G401 (cell line): ENCODE results near the gene AEBP1. TPM values are rescaled to one million over a fixed set of nuclear protein-coding genes. Genes with fewer than 3 reads are reported as not detected.

Experiments
- DNase-seq: peaks from one replicate; pipeline ENCODE4 v3.0.0-alpha.2; 2015; ENCODE audit warnings: low spot score
- in situ Hi-C: cut with HindIII; loops from 2 replicates; pipeline ENCODE4 v1.10.0; 2016; ENCODE audit warnings: low sequenced_read_pairs, mixed read lengths
- total RNA-seq: library from RNA; depleted of rRNA; stranded (reverse); fragments of >200 nt; shearing (Covaris generic); gene quantifications from 2 replicates; pipeline ENCODE4 v1.2.3, GENCODE V29; 2014

Gene AEBP1
- total RNA-seq, 1 experiment from 2014 or later = 0.27 TPM

DNA sequence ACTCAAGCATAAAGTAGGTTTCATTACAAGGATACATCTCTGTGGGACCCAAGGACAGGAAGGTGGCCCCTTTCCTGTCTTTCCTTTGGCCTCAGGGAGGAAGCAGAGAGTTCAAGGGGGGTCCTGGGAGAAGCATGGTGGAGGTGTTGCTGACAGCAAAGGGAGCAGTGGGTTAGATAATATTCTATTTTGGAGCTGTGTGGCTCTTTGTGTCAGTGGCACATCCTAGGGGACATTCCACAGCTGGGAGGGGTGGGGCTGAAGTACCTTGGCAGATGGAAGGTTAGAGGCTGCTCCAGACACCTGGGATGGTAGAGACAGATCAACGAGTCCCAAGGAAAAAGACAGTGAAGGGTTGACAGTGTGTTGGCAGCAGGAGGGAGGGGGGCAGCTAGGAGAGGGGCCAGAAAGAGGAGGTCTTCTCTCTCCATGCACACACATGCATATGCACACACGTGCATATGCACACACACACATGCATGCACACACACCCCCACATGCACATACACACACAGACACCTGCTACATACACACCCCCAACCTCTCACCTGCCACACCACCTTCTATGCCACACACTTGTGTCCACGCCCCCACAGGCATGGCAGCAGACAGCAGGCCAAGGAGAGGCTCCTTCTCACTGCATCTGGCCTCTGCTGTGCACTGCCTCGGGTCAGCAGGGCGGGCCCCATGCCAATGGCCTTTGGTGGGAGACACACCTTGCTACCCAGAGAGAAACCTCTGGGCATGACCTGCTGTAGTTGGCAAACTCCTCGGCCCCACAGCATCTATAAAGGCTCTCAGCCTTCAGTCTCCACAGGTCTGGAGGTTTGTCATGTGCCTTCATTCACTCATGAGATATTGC lies 24.8 kb downstream of the AEBP1 start:
- no peak for DNase-seq
- in situ Hi-C loops = no loop called here

DNA sequence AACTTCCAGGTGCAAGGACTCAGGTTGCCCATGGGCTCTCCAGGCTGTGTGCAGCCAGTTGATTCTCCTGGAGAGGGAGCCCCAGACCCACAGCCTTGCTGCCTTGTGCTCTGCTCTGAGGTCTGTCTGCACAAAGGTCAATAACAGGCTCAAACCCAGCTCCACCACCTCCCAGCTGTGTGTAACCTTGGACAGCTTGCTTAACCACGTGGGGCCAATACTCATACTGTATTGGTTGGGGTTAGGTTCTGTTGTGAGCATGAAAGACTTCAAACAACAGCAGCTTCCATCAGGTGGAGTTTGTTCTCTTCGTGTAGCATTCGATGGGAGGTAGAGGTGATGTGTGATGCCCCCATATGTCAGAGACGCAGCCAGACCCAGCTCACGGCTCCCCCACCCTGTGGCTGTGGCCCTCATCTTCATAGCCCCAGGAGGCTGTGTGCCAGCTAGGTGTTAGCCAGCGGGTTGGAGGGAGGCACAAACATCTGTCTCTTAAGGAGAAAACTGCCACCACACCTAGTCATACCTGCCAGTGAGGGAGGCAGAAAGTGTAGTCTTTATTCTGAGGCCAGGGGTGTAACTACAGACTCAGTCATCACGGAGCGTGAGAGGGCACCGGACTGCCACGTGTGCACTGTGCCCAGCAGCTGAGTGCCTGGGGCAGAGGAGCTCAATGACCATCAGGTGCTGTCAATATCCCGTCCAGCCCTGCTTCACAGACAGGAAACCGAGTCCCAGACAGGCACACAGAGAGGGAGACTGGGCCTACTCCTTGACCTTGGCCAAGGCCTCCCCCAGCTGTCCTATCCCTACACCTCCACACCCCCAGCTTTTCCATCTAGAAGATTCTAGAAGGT lies 27.3 kb downstream of the AEBP1 start:
- DNase-seq = no peak
- in situ Hi-C loops = no loop called here

DNA sequence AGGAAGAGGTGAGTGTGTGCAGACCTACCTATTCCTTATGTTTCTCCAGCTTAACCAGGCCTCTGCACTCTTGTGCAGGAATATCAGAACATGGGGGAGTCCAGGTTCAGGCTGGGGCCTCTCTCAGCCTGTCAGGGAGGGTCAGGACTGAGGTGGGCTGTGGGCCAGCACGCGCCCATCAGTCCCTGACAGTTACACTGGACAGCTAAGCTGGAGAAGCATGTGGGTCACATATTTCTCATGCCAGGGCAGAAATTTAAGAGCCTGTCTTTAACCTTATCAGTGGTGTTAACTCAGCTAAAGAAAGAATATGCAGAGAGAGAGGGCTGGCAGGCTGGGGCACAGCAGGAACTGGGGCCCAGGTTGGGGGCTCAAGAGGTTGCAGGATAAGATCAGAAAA lies 27.9 kb downstream of the AEBP1 start:
- no peak for DNase-seq
- in situ Hi-C loops = no loop called here

DNA sequence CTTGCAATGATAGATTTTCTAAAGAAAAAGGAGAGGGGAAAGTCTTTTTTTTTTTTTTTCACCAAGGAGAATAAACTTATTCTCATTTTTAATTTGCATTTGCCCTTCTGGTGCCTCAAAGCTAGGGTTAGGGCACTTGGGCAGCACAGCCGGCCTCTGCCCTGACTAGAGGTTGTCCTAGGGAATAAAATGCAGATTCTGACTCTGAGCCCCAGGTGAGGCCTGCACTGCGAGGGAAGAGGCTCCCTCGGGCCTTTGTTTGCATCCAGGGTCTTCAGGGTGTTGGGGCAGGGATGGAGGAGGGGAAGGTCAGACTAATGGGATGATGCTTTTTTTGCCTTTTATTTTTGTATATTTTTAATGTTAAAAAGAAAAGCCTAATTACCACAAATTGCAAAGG lies 29.1 kb downstream of the AEBP1 start:
- no peak for DNase-seq
- in situ Hi-C loops = no loop called here

DNA sequence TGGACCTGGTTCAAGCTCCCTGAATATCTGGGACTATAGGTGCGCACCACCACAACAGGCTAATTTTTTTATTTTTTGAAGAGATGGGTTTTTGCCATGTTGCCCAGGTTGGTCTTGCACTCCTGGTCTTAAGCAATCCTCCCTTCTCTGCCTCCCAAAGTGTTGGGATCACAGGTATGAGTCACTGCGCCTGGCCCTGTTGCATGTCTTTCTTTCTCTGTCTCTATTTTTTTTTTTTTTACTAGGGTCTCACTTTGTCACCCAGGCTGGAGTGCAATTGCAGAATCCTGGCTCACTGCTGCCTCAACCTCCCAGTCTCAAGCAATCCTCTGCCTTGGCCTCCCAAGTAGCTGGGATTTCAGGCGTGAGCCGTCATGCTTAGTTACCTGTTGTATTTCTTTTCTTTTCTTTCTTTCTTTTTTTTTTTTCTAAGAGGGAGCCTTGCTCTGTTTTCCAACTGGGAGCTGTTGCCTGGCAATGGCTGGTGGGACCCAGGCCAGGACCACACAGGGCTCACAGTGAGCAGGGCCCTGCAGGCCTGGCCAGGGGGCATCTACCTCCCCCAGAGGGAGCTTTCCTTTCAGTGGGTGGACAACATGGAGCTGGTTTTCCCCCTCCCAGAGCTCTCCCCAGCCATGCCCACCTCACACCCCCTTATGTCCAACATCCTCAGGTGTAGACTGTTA lies 30.9 kb downstream of the AEBP1 start:
- in situ Hi-C loops = no loop called here
- no peak for DNase-seq

DNA sequence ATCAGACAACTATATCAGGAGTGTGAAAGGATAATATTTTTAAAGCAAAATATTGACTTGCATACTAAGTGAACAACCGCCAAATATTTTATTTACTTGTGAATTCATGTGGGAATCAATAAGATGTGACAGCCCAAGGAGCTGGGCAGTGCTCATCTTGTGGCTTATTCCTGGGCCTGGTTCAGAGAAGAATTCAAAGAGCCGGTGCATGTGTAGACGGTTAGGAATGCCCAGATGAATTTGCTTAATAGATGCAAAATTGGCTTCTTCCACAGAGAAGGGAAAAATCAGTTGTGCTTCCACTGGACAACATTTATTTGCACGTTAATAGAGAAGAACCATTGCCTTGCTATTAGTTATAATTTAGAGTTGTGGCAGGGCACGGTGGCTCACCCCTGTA lies 32.6 kb downstream of the AEBP1 start:
- no peak for DNase-seq
- in situ Hi-C loops = no loop called here

DNA sequence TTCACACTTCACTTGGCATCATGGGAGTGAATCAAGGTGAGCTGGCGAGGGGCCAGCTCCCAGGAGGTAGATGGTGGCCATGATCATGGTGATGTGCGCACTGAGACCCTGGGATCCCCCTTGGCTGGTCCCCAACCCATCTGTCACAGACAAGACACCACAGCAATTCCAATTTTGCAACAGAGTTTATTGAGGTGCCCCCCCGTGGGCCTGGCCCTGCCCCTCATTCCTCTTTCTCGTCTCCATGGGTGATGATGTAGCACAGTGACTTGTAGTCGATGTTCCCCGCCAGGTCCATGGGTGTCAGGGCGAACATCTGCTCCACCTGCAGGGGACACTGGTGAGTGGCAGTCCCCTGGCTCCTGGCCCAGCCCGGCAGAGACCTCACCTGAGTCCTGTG lies 34.6 kb downstream of the AEBP1 start:
- no peak for DNase-seq
- in situ Hi-C loops = no loop called here

DNA sequence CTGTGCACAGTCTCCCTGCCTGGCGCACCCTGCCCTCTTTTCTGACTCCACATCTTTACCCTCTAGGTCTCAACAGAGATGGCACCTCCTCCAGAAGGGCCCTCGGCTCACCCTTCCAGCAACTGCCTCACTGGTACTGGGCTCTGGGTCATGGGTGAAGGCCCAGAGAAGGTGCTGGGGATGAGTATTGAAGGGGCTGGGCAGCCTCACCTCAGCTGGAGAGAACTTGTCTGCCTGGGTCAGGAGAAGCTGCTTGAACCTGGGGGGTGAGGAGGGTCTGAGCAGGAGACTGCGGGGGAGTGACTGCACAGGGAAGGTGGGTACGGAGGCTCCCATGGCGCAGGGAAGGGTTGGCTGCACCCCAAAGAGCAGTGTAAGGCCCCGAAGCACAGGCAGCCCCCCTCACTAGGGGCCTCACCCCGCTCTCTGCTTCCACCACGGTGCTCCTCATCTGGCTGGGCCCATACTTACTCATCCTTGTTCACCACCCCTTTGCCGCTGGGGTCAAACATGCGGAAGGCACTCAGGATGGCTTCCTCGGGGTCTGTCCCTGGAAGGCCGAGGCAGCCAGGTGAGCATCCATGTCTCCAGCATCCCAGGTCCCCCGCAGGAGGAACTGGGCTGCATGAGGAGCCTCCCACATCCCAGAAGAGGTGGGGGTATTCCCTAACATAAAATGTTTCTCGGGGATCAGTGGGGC lies 35.3 kb downstream of the AEBP1 start:
- in situ Hi-C loops = no loop called here

DNA sequence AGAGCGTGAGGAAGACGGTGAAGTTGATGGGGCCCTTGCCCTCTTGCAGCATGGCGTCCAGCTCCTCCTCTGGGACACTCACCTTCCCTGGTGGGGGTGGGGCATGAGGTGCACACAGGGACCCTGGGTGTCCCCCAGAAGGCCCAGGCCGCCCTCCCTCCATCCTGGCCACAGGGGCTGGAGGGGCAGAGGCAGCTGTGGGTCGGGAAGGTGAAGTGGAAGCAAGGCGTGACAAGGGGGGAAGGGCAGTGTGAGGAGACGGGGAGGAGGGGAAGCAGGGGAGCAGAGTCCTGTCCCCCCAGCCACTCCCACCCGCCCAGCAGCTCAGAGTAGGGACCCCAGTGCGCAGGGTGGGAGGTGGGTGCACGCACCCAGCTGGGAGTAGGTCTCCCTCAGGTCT lies 36.2 kb downstream of the AEBP1 start:
- DNase-seq = no peak
- in situ Hi-C loops = no loop called here

More for the DNA sequence above, 35.3 kb downstream of the AEBP1 start:
- no peak for DNase-seq

DNA sequence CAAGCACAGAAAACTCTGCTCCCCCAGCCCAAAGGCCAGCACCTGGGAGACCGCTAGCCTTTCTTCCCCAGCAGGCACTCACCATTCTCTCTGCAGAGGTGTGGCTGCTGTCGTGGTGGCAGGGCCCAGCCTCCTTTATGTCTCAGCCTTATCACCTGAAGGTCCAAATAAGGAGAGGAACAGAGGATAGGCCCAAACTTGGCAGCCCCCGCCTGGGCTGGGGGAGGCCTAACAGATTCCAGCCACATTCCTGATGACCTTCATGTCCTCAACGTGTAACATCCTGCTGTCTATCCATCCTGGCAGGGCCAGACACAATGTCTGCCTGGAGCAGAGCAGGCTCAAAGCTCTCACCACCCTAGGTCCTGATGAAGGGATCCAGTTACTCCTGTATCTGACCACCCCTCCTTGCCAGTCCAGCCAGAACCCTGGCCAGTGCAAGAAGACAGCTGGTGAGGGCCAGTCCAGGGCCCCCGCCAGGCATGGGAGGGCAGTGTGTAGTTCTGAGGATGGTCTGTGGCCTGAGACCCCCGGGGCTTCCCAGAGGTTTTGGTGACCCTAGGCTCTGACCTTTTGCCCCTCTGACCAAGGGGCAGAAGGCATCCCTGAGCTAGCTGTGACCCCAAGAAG lies 37.2 kb downstream of the AEBP1 start, which contains the start of gene MYL7:
TSS of gene MYL7 (minus strand) at position 112 of the 630 bp plus-strand sequence. CDS start at position 85, 27 bp downstream.
- in situ Hi-C loops = no loop called here
- DNase-seq = no peak

DNA sequence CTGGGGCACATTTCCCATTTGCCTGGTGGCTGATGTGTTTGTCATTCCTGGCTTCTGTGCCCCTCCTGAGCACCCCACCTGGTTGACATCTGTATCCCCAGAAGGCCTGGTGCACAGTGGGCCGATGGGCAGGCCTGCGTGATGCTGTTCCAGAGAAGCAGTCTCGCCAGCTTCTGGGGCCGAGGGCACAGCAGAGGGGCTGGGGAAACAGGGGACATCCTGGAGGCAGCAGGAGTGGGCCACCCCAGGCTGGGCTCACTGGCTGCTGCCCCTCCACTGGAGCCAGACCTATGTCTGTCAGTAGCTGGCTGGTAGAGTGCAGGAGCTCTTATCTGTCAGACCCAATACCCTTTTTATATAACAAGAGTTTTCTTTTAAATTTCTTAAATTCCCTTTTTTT lies 37.9 kb downstream of the AEBP1 start:
- in situ Hi-C loops = no loop called here
- no peak for DNase-seq

DNA sequence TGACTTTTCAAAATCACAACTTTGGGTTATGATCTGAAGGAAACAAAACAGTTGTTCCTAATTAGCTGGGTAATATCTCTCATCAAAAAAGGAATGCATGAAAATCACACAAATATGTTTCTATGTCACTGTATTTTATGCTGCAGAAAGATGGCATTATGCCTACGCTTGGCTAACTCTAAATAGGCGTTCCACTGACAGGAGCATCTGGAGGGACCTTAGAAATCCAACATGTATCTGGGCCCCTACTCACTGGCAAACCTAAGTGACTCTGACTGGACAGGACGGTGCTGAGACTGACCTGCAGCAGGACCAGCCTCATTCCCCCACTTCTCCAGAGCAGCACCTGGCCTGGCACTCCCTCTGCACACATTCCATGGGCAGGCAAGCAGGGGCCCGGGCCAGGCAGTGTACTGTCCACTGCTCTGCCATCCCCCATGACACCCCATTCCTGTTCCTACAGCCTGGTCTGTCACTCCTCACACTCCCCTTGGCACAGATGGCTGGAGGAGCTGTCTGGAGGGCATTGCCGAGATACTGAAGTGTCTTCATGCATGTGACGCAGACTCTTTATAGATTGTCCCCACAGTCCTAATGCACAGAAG lies 39.6 kb downstream of the AEBP1 start:
- no peak for DNase-seq
- in situ Hi-C loops = no loop called here

DNA sequence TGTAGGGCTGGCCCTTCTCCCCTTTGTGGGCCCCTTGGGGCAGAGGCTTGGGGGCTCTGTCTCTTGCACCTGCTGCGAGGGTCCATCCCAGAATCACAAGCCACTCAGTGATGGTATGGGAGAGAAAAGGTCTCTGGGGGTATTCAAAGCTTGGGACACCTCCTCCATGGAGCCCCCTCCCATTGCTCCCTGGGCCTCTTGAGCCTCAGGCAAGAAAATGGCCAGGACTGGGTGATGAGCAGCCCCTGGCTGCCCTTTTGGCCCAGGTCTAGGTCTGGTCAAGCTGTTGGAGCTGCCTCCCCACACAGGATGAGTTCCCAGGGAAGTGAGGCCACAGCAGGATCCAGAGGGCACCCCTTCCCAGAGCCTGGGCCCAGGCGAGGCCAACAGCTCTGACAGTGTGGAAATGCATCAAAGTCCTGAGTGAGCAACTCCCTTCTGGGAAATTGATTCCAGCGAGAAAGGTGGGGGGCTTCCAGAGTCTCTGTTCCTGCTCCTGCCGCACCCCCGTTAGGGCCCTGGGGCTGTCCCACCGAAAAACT lies 40.4 kb downstream of the AEBP1 start:
- in situ Hi-C loops = no loop called here

DNA sequence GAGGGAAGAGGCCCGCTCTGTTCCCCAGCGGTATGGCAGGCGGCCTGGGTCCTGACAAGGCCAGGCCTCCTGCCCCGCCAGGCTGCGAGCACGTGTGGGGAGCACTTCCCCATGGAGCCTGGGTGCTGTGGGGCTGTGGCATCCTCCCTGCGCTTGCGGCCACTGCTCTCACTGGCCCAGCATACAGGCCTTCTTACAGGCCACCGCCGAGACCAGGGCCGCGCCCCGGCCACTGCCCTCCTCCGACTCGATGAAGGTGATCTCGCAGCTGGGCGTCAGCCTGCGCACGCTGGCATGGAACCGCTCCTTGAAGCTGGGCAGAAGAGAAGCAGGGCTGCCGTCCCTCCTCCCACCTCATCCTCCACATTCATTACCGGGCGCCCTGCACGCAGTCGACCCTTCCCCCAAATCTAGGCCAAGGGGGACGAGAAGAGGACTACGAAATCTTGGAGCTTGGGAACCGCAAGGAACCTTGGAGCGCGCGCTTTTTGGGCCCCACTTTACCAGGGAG lies 40.9 kb downstream of the AEBP1 start:
- in situ Hi-C loops = no loop called here
- no peak for DNase-seq

More for the DNA sequence above, 40.4 kb downstream of the AEBP1 start:
- DNase-seq = no peak

DNA sequence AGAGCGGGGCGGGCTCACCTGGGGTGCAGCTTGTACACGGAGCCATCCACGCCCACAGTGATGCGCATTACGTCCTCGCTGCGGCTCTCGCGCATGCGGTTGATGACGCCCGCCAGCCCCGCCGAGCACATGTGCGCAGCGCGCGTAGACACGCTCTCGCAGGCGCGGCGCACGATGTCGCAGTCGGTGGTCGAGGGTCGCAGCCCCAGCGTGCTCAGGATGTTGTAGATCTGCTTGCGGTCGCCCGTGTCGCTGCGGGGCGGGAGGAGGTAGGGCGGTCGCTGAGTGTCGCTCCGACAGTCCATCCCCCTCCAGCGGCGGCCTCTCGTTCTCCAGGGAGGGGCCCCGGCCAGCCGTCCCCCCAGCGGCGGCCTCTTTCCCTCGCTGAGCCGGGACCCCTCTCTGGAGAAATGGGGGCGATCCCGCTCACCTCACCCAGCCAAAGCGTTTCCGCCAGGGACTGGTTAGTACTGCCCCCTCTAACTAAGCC lies 41.4 kb downstream of the AEBP1 start:
- no peak for DNase-seq
- in situ Hi-C loops = no loop called here

DNA sequence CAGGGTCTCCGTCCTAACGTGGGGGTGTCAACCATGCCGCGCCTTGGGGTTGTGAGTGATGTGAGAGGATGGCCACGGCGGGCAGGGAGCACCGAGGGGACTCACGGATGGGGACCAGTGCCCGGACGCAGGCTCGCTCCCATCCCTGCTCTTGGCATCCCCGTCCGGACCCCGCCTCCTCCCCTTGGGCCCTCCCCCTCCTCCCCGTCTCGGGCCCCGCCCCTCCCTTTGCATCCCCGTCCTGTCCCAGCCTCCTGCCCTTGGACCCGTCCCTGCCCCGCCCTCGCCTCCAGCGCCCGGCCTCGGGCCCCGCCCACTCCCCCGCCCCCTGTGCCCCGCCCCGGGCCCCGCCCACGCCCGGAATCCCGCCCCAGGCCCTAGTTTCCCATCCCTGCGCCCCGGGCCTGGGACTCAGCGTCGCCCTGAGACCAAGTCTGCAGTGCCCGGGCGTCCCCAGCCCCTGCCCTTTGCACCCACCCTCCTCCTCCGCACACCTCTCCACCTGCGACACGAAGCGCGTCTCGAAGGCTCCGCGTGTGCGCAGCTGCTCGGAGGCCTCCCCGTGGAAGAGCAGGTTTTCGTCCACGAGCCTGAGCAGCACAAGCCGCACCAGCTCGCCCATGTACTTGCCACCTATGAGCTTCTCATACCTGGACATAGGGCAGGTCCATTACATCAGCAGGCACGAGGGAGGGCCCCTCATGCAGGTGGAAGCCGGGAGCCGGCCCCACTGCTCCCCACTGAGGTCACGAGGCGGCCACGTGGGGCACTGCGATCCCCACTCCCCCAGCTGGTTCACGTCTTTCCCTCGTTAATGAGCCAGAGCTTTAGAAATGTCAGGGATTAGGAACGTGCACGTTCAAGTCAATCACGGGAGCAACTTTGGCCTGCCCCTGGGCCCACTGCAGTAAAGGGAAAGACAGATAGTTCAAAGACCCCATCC lies 42.1 kb downstream of the AEBP1 start:
- DNase-seq = peak; percentile 67
- in situ Hi-C loops = no loop called here
